ENCODE data around the gene CCR8. TPM values are rescaled to one million over a fixed set of nuclear protein-coding genes. Genes with fewer than 3 reads are reported as not detected.

CCR8 gene
- total and polyA plus RNA-seq, 2 experiments from 2014 or later, result not detected

- Histone ChIP-seq H3K4me2 (no peak overlapping the region), H3K27me3 (no peaks in the 10 kb centered on the region), H3K9me3 (ENCODE audit: low read depth) (no peaks in the 10 kb centered on the region), H3K4me1 (ENCODE audit: insufficient read depth) (no peaks in the 10 kb centered on the region), H4K20me1 (ENCODE audit: insufficient read depth, poor library complexity, severe bottlenecking) (no peaks in the 10 kb centered on the region), H3K4me3 (no peak overlapping the region), H3K9me2 (replicated peaks; ENCODE audit: insufficient read depth) (no peaks in the 10 kb centered on the region), H3K79me2 (no peaks in the 10 kb centered on the region), H3K36me3 (replicated peaks; ENCODE audit: insufficient read depth, low read depth) (no peaks in the 10 kb centered on the region), H3K27ac (no peak overlapping the region), H2AFZ (no peak overlapping the region)
- no peak for DNase-seq (ENCODE audit: low spot score)
- 35% methylated on average over 2 of the region's 2 CpGs for WGBS (ENCODE audit: low lambda C conversion rate, missing lambda C conversion rate)
- TF ChIP-seq EZH2 (IDR thresholded peaks at IDR 0.05; ENCODE audit: borderline replicate concordance) (no peak), EZH2phosphoT487 (IDR thresholded peaks at IDR 0.05; ENCODE audit: low read depth, severe bottlenecking, unreplicated experiment) (no peak)
- TF ChIP-seq, protein P1, sequence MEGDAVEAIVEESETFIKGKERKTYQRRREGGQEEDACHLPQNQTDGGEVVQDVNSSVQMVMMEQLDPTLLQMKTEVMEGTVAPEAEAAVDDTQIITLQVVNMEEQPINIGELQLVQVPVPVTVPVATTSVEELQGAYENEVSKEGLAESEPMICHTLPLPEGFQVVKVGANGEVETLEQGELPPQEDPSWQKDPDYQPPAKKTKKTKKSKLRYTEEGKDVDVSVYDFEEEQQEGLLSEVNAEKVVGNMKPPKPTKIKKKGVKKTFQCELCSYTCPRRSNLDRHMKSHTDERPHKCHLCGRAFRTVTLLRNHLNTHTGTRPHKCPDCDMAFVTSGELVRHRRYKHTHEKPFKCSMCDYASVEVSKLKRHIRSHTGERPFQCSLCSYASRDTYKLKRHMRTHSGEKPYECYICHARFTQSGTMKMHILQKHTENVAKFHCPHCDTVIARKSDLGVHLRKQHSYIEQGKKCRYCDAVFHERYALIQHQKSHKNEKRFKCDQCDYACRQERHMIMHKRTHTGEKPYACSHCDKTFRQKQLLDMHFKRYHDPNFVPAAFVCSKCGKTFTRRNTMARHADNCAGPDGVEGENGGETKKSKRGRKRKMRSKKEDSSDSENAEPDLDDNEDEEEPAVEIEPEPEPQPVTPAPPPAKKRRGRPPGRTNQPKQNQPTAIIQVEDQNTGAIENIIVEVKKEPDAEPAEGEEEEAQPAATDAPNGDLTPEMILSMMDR (IDR thresholded peaks at IDR 0.05; ENCODE audit: poor library complexity), result no peak
Measured at GRCh38 chr3:39346785-39347585, 17.5 kb downstream of the CCR8 start.

GRCh38 chr3:39347586-39347876 is 18.0 kb downstream of the CCR8 start:
- Histone ChIP-seq H3K4me3 (no peak overlapping the region), H3K9me2 (replicated peaks; ENCODE audit: insufficient read depth) (no peaks in the 10 kb centered on the region), H3K4me2 (no peak overlapping the region), H3K27me3 (no peaks in the 10 kb centered on the region), H3K9me3 (ENCODE audit: low read depth) (no peaks in the 10 kb centered on the region), H3K27ac (no peak overlapping the region), H3K4me1 (ENCODE audit: insufficient read depth) (no peaks in the 10 kb centered on the region), H4K20me1 (ENCODE audit: insufficient read depth, poor library complexity, severe bottlenecking) (no peaks in the 10 kb centered on the region), H3K36me3 (replicated peaks; ENCODE audit: insufficient read depth, low read depth) (no peaks in the 10 kb centered on the region), H3K79me2 (no peaks in the 10 kb centered on the region), H2AFZ (no peak overlapping the region)
- no peak for DNase-seq (ENCODE audit: low spot score)
- WGBS (ENCODE audit: low lambda C conversion rate, missing lambda C conversion rate), result 20% methylated on average over 3 of the region's 3 CpGs
- no peak for TF ChIP-seq EZH2phosphoT487 (IDR thresholded peaks at IDR 0.05; ENCODE audit: low read depth, severe bottlenecking, unreplicated experiment)
- TF ChIP-seq EZH2 (IDR thresholded peaks at IDR 0.05; ENCODE audit: borderline replicate concordance), result no peak
- TF ChIP-seq, protein P1 (IDR thresholded peaks at IDR 0.05; ENCODE audit: poor library complexity), result no peak

DNA sequence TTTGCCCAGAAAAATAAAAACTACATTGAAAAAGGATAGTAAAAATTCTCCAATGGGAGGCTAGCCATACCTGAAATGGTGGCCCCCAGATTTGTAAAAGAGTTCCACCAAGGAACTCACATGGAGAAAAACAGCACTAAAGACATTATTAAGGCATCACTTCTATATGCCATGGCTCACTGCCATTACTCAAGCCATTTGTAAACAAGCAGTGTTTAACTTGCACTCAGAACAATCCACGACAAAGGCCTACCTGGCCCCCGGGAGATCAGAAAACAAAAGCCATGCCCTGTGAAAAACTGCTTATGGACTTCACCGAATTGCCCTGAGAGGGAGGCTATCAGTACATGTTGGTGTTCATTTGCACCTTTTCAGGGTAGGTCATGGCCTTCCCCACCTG is 19.6 kb downstream of the CCR8 start:
- no peaks in the 10 kb centered on the region for H4K20me1 ChIP-seq (ENCODE audit: insufficient read depth, poor library complexity, severe bottlenecking)
- no peak overlapping the region for H2AFZ ChIP-seq
- H3K36me3 ChIP-seq (replicated peaks; ENCODE audit: insufficient read depth, low read depth), result no peaks in the 10 kb centered on the region
- H3K79me2 ChIP-seq, result no peaks in the 10 kb centered on the region
- H3K27ac ChIP-seq, result no peak overlapping the region
- no peaks in the 10 kb centered on the region for H3K4me1 ChIP-seq (ENCODE audit: insufficient read depth)
- H3K9me3 ChIP-seq (ENCODE audit: low read depth), result no peaks in the 10 kb centered on the region
- no peak for TF ChIP-seq EZH2 (IDR thresholded peaks at IDR 0.05; ENCODE audit: borderline replicate concordance)
- TF ChIP-seq EZH2phosphoT487 (IDR thresholded peaks at IDR 0.05; ENCODE audit: low read depth, severe bottlenecking, unreplicated experiment), result no peak
- TF ChIP-seq, protein P1 (IDR thresholded peaks at IDR 0.05; ENCODE audit: poor library complexity), result no peak
- H3K4me2 ChIP-seq, result no peak overlapping the region
- H3K4me3 ChIP-seq, result no peak overlapping the region
- DNase-seq (ENCODE audit: low spot score), result no peak
- no peaks in the 10 kb centered on the region for H3K9me2 ChIP-seq (replicated peaks; ENCODE audit: insufficient read depth)
- 63% methylated on average over 3 of the region's 3 CpGs for whole genome bisulfite sequencing (ENCODE audit: low lambda C conversion rate, missing lambda C conversion rate)
- no peaks in the 10 kb centered on the region for H3K27me3 ChIP-seq
